GM12878 (cell line): ENCODE data around the gene ODAM. TPM values are rescaled to one million over a fixed set of nuclear protein-coding genes. Genes with fewer than 3 reads are reported as not detected.

ENCODE experiments used
- ATAC-seq: fragments of 200-7000 bp; cut with Tn5 transposase; 3 replicates; pipeline ENCODE4 v1.9.1; 2020; ENCODE audit warnings: mild to moderate bottlenecking, moderate library complexity
- BruUV-seq: library from RNA; stranded (reverse); fragments of 400-500 nt; replicated peaks from 2 replicates; lab custom pipeline; 2021; lab: Mats Ljungman, UMichigan
- CTCF ChIA-PET: fragments of 300-600 bp; sonication (Branson Sonifier 250); formaldehyde crosslinking; extraction: SDS; loops from one replicate; lab custom pipeline; 2021; ENCODE audit warnings: inconsistent platforms; lab: Yijun Ruan, JAX
- POLR2A ChIA-PET: fragments of 350-600 bp; formaldehyde crosslinking; extraction: SDS; loops from one replicate; lab custom pipeline; 2021; ENCODE audit warnings: inconsistent platforms; lab: Charles Lee
- RAD21 ChIA-PET: fragments of 300-600 bp; sonication (Branson Sonifier 250); formaldehyde crosslinking; loops from one replicate; lab custom pipeline; 2023; ENCODE audit warnings: antibody characterized with exemption; ENCODE audit not compliant: unreplicated experiment; lab: Charles Lee
- SMC1A ChIA-PET: fragments of 300-600 bp; sonication (Branson Sonifier 250); formaldehyde crosslinking; loops from one replicate; lab custom pipeline; 2023; ENCODE audit not compliant: unreplicated experiment, uncharacterized antibody; lab: Charles Lee
- DNase-seq: peaks from one replicate; pipeline ENCODE4 v3.0.0-alpha.2; 2011; ENCODE audit warnings: low read depth, low spot score
- FAIRE-seq: peaks from 3 replicates; lab custom pipeline; 2011; peaks lifted over from hg19 to GRCh38; lab: Jason Lieb, UNC
- H2AFZ ChIP-seq: 2 replicates; pipeline ENCODE4 v1.6.0; 2011; ENCODE audit warnings: low read depth, low read length, control low read depth; ENCODE audit not compliant: control insufficient read depth
- H3K27ac ChIP-seq: 2 replicates; pipeline ENCODE4 v1.5.1; 2011; ENCODE audit warnings: control low read depth; ENCODE audit not compliant: control insufficient read depth, insufficient read depth
- H3K27me3 ChIP-seq, 2 experiments: replicated peaks in 1 of 2; 2 replicates each; pipeline versions ENCODE4 v1.6.0 to v1.6.1; 2011; ENCODE audit warnings: low read length in 1 of 2; ENCODE audit not compliant: control insufficient read depth in 2 of 2, insufficient read depth in 2 of 2
- H3K36me3 ChIP-seq, 2 experiments: 2 replicates each; pipeline ENCODE4 v1.5.1; 2011; ENCODE audit warnings: low read length in 1 of 2; ENCODE audit not compliant: control insufficient read depth in 2 of 2, insufficient read depth in 2 of 2
- H3K4me1 ChIP-seq: 2 replicates; pipeline ENCODE4 v1.6.1; 2011; ENCODE audit warnings: mild to moderate bottlenecking, low read length, moderate library complexity, mixed read lengths; ENCODE audit not compliant: control insufficient read depth, insufficient read depth
- H3K4me2 ChIP-seq: 2 replicates; pipeline ENCODE4 v1.6.0; 2011; ENCODE audit warnings: control low read depth; ENCODE audit not compliant: control insufficient read depth, insufficient read depth
- H3K4me3 ChIP-seq: fragments of 200-600 bp; sonication (generic); 2 replicates; pipeline ENCODE4 v1.5.1; 2016
- H3K79me2 ChIP-seq: 2 replicates; pipeline ENCODE4 v1.6.0; 2011; ENCODE audit warnings: low read length; ENCODE audit not compliant: control insufficient read depth, insufficient read depth
- H3K9ac ChIP-seq: 2 replicates; pipeline ENCODE4 v1.8.0; 2011; ENCODE audit warnings: low read length, control low read depth, mixed read lengths; ENCODE audit not compliant: control insufficient read depth, insufficient read depth
- H3K9me3 ChIP-seq: replicated peaks from 3 replicates; pipeline ENCODE4 v1.5.1; 2011; ENCODE audit warnings: mild to moderate bottlenecking, low read length; ENCODE audit not compliant: control insufficient read depth, insufficient read depth
- H4K20me1 ChIP-seq: 2 replicates; pipeline ENCODE4 v1.6.0; 2011; ENCODE audit not compliant: control insufficient read depth, insufficient read depth
- GATAD2B ChIP-seq: fragments of 450-650 bp; conservative IDR thresholded peaks from 2 replicates; pipeline ENCODE4 v1.6.1; 2017; ENCODE audit warnings: low read depth, mild to moderate bottlenecking, moderate library complexity
- MTA3 ChIP-seq: IDR thresholded peaks from 2 replicates; pipeline ENCODE4 v1.6.1; 2012; ENCODE audit warnings: low read length, inconsistent platforms, borderline replicate concordance
- NFIC ChIP-seq: IDR thresholded peaks from 2 replicates; pipeline ENCODE4 v1.6.1; 2012; ENCODE audit warnings: low read depth, mild to moderate bottlenecking, inconsistent platforms, low read length, moderate library complexity
- RUNX3 ChIP-seq: IDR thresholded peaks from 2 replicates; pipeline ENCODE4 v1.6.1; 2012; ENCODE audit warnings: low read length, inconsistent platforms
- SIN3A ChIP-seq: IDR thresholded peaks from 2 replicates; pipeline ENCODE4 v1.6.1; 2012; ENCODE audit warnings: low read depth, low read length, improper control_type of control experiment
- WGBS: methylation state at CpG from one replicate; pipeline ENCODE4 v1.1.6; 2016; ENCODE audit warnings: low lambda C conversion rate; ENCODE audit not compliant: insufficient replicate concordance, insufficient coverage; ENCODE audit errors: missing lambda C conversion rate; 5-methylcytosine and 5-hydroxymethylcytosine counted together
- in situ Hi-C: fragments of 300-500 bp; cut with MboI; formaldehyde crosslinking; loops from 9 replicates; pipeline ENCODE4 v1.14.3; 2018; ENCODE audit warnings: mixed read lengths
- intact Hi-C: fragments of 100-400 bp; cut with micrococcal nuclease; formaldehyde crosslinking; loops from one replicate; pipeline ENCODE4 v1.14.2; 2022; ENCODE audit not compliant: unreplicated experiment
- polyA plus RNA-seq, 11 experiments: library from polyadenylated mRNA; depleted of rRNA in 4 of 11; unstranded in 6 of 11; stranded (reverse) in 5 of 11; fragments of >200 nt; fragmentation: Nextera tagmentation in 4 of 11; fragmentation: Illumina TruSeq in 1 of 11; extraction: Ambion mirVana in 4 of 11; extraction: Trizol in 1 of 11; gene quantifications; 1 replicate in 1 of 11; 2 replicates in 10 of 11; pipeline versions ENCODE4 v1.2.1 to v1.2.3, GENCODE V29; 2011 to 2016; ENCODE audit warnings: inconsistent platforms in 2 of 11, missing spikeins in 2 of 11, low read depth in 1 of 11
- total RNA-seq, 4 experiments: library from RNA; depleted of rRNA in 3 of 4; stranded (reverse); fragments of >200 nt in 3 of 4; fragmentation: Illumina TruSeq in 1 of 4; extraction: Trizol in 1 of 4; gene quantifications; 2 replicates each; pipeline versions ENCODE4 v1.2.1 to v1.2.3, GENCODE V29; 2013 to 2021
- TF ChIP-seq, protein P1 (sequence below): fragments of 150-350 bp; IDR thresholded peaks from 2 replicates; pipeline ENCODE4 v1.6.1; 2014; ENCODE audit warnings: mild to moderate bottlenecking, low read depth, low read length
- TF ChIP-seq, protein P2 (sequence below): fragments of 450-650 bp; formaldehyde crosslinking; IDR thresholded peaks from 2 replicates; pipeline ENCODE4 v1.4.0; 2022; ENCODE audit warnings: mild to moderate bottlenecking, moderate library complexity

ODAM gene
- total and polyA plus RNA-seq, 10 of the 15 experiments (the other 5 are each of a cell fraction or from before 2014, with no cell fraction given) = not detected

DNA sequence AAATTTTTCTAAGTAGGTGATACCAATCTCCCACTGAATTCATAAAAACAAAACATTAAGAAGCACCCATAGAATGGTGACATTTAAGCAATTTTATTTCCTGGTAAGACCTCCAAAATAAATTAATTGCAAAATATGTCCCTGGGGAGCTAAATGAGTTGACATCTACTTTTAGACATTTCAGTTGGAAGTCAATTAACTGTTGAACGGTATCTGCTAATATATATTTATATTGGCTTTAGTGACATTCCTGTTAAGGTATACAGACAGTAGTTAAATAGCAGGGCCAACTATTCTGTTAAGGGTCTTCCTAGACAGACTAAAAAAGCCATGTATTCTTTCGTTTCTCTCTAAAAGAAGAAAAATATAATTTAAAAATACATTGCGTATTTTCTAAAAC is 41.6 kb upstream of the ODAM start, which contains the start of gene PRR27:
TSS of gene PRR27 (plus strand) at position 301 of the 400 bp plus-strand sequence. CDS start 139 bp downstream, outside the sequence.
- SMC1A ChIA-PET = no interaction called here
- POLR2A ChIA-PET = no interaction called here
- H3K27me3 ChIP-seq = no peaks in the 10 kb centered on the region
- no peak for FAIRE-seq
- H3K4me3 ChIP-seq = no peak within 1 kb of the TSS
- no peak within 1 kb of the TSS for H2AFZ ChIP-seq
- no peak within 1 kb of the TSS for H3K4me2 ChIP-seq
- RAD21 ChIA-PET = no interaction called here
- DNase-seq = no peak
- 23% methylated on average over 3 of the region's 3 CpGs for WGBS
- in situ Hi-C loops = no loop called here
- CTCF ChIA-PET = no interaction called here
- BruUV-seq = no TSS peak
- H3K36me3 ChIP-seq = no peaks in the 10 kb centered on the region
- H3K9ac ChIP-seq = no peak within 1 kb of the TSS
- no peak for TF ChIP-seq NFIC
- no peak for TF ChIP-seq GATAD2B
- TF ChIP-seq, protein P1, sequence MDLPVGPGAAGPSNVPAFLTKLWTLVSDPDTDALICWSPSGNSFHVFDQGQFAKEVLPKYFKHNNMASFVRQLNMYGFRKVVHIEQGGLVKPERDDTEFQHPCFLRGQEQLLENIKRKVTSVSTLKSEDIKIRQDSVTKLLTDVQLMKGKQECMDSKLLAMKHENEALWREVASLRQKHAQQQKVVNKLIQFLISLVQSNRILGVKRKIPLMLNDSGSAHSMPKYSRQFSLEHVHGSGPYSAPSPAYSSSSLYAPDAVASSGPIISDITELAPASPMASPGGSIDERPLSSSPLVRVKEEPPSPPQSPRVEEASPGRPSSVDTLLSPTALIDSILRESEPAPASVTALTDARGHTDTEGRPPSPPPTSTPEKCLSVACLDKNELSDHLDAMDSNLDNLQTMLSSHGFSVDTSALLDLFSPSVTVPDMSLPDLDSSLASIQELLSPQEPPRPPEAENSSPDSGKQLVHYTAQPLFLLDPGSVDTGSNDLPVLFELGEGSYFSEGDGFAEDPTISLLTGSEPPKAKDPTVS = no peak
- TF ChIP-seq MTA3 = no peak
- TF ChIP-seq RUNX3 = no peak
- TF ChIP-seq, protein P2, sequence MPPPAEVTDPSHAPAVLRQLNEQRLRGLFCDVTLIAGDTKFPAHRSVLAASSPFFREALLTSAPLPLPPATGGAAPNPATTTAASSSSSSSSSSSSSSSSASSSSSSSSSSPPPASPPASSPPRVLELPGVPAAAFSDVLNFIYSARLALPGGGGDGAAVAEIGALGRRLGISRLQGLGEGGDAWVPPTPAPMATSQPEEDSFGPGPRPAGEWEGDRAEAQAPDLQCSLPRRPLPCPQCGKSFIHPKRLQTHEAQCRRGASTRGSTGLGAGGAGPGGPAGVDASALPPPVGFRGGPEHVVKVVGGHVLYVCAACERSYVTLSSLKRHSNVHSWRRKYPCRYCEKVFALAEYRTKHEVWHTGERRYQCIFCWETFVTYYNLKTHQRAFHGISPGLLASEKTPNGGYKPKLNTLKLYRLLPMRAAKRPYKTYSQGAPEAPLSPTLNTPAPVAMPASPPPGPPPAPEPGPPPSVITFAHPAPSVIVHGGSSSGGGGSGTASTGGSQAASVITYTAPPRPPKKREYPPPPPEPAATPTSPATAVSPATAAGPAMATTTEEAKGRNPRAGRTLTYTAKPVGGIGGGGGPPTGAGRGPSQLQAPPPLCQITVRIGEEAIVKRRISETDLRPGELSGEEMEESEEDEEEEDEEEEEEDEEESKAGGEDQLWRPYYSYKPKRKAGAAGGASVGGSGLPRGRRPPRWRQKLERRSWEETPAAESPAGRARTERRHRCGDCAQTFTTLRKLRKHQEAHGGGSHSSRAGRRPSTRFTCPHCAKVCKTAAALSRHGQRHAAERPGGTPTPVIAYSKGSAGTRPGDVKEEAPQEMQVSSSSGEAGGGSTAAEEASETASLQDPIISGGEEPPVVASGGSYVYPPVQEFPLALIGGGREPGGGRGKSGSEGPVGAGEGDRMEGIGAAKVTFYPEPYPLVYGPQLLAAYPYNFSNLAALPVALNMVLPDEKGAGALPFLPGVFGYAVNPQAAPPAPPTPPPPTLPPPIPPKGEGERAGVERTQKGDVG (CRISPR knock-in tag) = no peak
- TF ChIP-seq SIN3A = no peak
- H4K20me1 ChIP-seq = no peaks in the 10 kb centered on the region
- intact Hi-C loops = no loop called here
- no peak for ATAC-seq
- no peak within 1 kb of the TSS for H3K27ac ChIP-seq
- H3K9me3 ChIP-seq = no peaks in the 10 kb centered on the region
- no peaks in the 10 kb centered on the region for H3K79me2 ChIP-seq
- H3K4me1 ChIP-seq = no peaks in the 10 kb centered on the region
